Activated CD8-positive, alpha-beta T cell treated with anti-CD3 and anti-CD28 coated beads, Interleukin-2, amount 10 ng/mL, durations not matched to agents 7 days and 5 days (primary cell): ENCODE measurements around the gene TMOD1. TPM values are rescaled to one million over a fixed set of nuclear protein-coding genes. Genes with fewer than 3 reads are reported as not detected.

Experiments
- ATAC-seq: fragments of 150-1000 bp; cut with Tn5 transposase; one replicate; pipeline ENCODE4 v1.10.0; 2021; ENCODE audit warnings: moderate library complexity
- CTCF ChIA-PET: fragments of 350-600 bp; sonication (Branson Sonifier 250); formaldehyde crosslinking; loops from one replicate; lab custom pipeline; 2021; ENCODE audit warnings: antibody characterized with exemption; lab: Charles Lee
- POLR2A ChIA-PET: fragments of 350-600 bp; sonication (Branson Sonifier 250); formaldehyde crosslinking; loops from one replicate; lab custom pipeline; 2021; ENCODE audit warnings: antibody characterized with exemption; lab: Charles Lee
- DNase-seq: peaks from one replicate; pipeline ENCODE4 v3.0.0-alpha.2; 2020
- H3K27ac Mint-ChIP-seq: one replicate; pipeline ENCODE4 v1.8.0; 2021; ENCODE audit warnings: mild to moderate bottlenecking, mixed read lengths
- H3K27me3 Mint-ChIP-seq: one replicate; pipeline ENCODE4 v1.8.0; 2021; ENCODE audit warnings: low read depth, mixed read lengths
- H3K36me3 Mint-ChIP-seq: one replicate; pipeline ENCODE4 v1.8.0; 2021; ENCODE audit warnings: low read depth, mixed read lengths
- H3K4me1 Mint-ChIP-seq: one replicate; pipeline ENCODE4 v1.8.0; 2021; ENCODE audit warnings: low read depth, mixed read lengths
- H3K4me3 Mint-ChIP-seq: one replicate; pipeline ENCODE4 v1.8.0; 2021; ENCODE audit warnings: mild to moderate bottlenecking, mixed read lengths
- H3K9me3 Mint-ChIP-seq: one replicate; pipeline ENCODE4 v1.8.0; 2022; ENCODE audit warnings: mixed read lengths; ENCODE audit not compliant: insufficient read depth
- total RNA-seq, 2 experiments: library from RNA; stranded (reverse); gene quantifications; one replicate each; pipeline ENCODE4 v1.2.3, GENCODE V29; 2021

Gene TMOD1
- total RNA-seq, 2 experiments from 2014 or later = 0.16 to 0.29 TPM

DNA sequence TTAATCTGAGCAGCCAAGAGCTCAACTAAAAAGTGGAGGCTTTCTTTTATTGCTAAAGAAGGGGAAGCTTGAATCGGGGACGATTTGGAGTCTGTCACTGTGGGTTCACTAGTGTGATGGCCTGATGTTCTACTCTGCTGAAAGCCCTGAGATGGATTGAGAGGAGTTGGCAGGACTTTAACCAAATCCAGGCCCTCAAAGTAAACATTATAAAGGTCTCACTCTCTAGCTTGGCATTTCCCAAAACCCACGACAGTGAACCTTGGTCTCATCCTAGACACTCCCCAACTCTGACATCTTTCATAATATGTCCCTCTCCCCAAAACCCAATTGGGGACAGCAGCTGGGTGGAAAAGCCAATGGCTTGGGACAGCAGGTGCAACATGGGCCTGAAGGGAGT is 32.7 kb downstream of the TMOD1 start:
- CTCF ChIA-PET = no interaction called here
- H3K9me3 Mint-ChIP-seq = no peaks in the 10 kb centered on the region
- POLR2A ChIA-PET = interaction anchor here (0.6 kb wide), 1 partner anchor 45 kb away, joined by 3 read pairs; no protein-coding TSS in a partner anchor
- no peak overlapping the region for H3K27ac Mint-ChIP-seq
- H3K27me3 Mint-ChIP-seq = peaks cover 18% of the 10 kb centered on the region
- H3K4me1 Mint-ChIP-seq = no peaks in the 10 kb centered on the region
- H3K36me3 Mint-ChIP-seq = no peaks in the 10 kb centered on the region
- no peak overlapping the region for H3K4me3 Mint-ChIP-seq
- DNase-seq (no peak), ATAC-seq (no peak)

DNA sequence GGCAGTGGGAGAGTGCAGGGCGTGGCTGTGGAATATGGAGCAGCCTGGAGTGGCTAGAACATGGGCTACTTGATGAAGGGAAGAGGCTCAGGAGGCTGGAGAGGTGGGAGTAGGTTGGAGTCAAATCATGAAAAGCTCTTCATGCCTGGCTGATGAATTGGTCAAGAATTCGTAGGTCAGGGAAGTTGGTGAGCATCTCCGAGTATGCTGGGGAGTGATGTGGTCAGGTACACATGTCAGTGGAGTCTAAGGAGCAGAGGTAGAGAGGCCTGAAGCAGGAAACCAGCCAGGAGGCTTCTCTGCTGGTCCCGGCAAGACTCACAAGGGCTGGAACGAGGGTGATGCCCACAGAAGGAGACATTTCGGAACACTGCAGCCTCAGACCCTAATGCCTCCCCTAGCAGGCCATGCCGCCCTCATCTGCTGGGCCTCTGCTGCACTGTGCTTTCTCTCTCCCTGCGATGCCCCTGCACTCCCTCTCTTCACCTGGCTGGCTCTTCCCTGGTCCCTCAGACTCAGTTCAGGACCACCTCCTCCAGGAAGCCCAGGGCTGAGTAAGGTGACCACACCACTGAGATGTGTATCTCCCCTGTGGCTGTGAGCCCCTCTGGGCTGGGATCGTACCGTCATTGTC is 33.6 kb downstream of the TMOD1 start:
- DNase-seq (no peak), ATAC-seq (no peak)
- H3K27ac Mint-ChIP-seq = no peak overlapping the region
- H3K4me3 Mint-ChIP-seq = no peak overlapping the region
- H3K4me1 Mint-ChIP-seq = no peaks in the 10 kb centered on the region
- ChIA-PET POLR2A (no interaction called here), CTCF (no interaction called here)
- H3K27me3 Mint-ChIP-seq = peaks cover 21% of the 10 kb centered on the region
- H3K36me3 Mint-ChIP-seq = no peaks in the 10 kb centered on the region
- H3K9me3 Mint-ChIP-seq = no peaks in the 10 kb centered on the region

DNA sequence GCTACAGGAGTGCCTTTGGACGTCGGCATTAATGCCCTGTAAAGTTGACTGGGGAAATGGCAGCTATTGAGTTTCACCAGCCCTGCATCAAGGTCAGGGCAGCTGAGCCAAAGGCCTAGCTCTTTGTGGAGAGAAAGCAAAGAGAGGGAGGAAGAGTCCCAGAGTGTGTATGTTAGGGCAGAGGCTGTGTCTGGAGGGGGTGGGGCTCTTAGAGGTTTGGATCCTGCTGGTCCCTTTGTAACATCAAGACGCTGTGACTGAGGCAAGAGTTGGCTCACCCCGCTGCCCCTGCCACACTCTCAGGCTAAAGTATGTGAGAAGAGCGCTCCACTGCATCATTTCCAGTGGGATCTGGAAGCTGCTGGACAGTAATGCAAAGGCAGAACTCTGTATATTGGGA is 34.3 kb downstream of the TMOD1 start:
- DNase-seq (no peak), ATAC-seq (no peak)
- POLR2A ChIA-PET = no interaction called here
- CTCF ChIA-PET = no interaction called here
- Mint-ChIP-seq H3K27me3 (peaks cover 24% of the 10 kb centered on the region), H3K36me3 (no peaks in the 10 kb centered on the region), H3K27ac (no peak overlapping the region), H3K4me3 (no peak overlapping the region), H3K9me3 (no peaks in the 10 kb centered on the region), H3K4me1 (no peaks in the 10 kb centered on the region)

DNA sequence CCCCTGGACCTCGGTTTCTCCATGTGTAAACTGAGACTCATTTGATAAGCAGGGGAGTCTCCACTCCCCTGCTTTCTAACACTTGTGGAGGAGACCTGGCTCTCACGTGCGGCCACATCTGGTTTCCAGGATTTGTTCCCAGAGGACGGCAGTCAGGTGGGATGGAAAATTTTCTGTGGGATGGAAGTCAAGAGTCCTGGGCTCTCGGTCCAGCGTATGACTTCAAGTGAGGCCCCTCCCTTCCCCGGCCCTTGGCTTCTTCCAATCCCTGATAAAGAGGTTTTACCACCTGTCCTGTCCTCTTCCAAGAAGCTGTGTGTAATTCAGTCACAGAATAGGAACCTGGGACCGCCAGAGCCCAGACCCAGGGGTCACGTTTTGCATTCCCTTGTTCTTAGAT is 35.0 kb downstream of the TMOD1 start:
- H3K27me3 Mint-ChIP-seq = peaks cover 24% of the 10 kb centered on the region
- no peak for DNase-seq
- ATAC-seq = no peak
- no peak overlapping the region for H3K4me3 Mint-ChIP-seq
- H3K27ac Mint-ChIP-seq = no peak overlapping the region
- ChIA-PET CTCF (interaction anchor here (0.7 kb wide), 1 partner anchor 78 kb away, joined by 3 read pairs; no protein-coding TSS in a partner anchor), POLR2A (no interaction called here)
- no peaks in the 10 kb centered on the region for H3K9me3 Mint-ChIP-seq
- no peaks in the 10 kb centered on the region for H3K4me1 Mint-ChIP-seq
- H3K36me3 Mint-ChIP-seq = no peaks in the 10 kb centered on the region

DNA sequence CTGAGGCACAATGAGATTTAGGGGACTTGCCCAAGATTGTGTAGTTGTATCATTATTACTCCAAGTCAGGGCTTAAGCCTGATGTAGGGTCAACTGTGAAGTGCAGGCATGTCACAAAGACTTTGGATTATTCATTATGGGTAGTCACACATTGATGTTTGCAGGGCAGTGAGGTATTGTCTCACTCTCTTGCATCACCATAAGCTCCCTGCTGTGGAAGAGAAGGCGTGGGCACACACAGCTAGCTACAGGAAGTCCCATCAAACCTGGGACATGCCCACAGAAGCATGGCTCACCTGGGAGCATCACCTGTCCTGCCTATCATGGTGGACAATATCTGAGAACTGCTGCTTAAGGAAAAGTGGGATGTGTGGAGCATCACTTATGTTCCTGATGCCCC is 42.1 kb downstream of the TMOD1 start:
- CTCF ChIA-PET = interaction anchor here (1.0 kb wide), 1 partner anchor 56 kb away, joined by 4 read pairs; no protein-coding TSS in a partner anchor
- no peak for ATAC-seq

DNA sequence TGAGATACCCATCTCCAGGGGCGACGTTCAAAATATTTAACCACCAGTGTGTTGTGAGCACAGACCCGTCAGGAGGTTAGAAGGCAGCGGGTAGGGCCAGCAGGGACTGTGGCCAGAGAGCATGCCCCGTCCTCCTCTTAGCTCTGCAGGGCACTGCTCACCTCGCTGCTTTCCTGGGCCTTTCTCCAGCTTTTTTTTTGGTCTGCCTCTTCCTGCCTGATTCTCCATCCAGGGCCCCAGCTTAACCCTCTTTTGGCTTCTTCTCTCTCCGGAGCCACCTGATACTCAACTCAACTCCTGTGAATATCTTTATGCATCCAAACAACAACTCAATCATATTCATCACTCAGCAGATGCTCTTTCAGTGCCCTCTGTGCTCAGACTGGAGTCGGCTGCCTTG is 44.0 kb downstream of the TMOD1 start:
- Mint-ChIP-seq H3K27me3 (peaks cover 4% of the 10 kb centered on the region), H3K36me3 (no peaks in the 10 kb centered on the region), H3K4me3 (no peak overlapping the region), H3K27ac (no peak overlapping the region), H3K4me1 (no peaks in the 10 kb centered on the region), H3K9me3 (no peaks in the 10 kb centered on the region)
- DNase-seq (no peak), ATAC-seq (no peak)
- ChIA-PET CTCF (interaction anchor here (1.2 kb wide), 1 partner anchor 76 kb away, joined by 3 read pairs; no protein-coding TSS in a partner anchor), POLR2A (no interaction called here)

More for the DNA sequence above, 42.1 kb downstream of the TMOD1 start:
- H3K27ac Mint-ChIP-seq = no peak overlapping the region
- POLR2A ChIA-PET = no interaction called here
- no peaks in the 10 kb centered on the region for H3K36me3 Mint-ChIP-seq
- H3K4me3 Mint-ChIP-seq = no peak overlapping the region
- no peak for DNase-seq
- H3K4me1 Mint-ChIP-seq = no peaks in the 10 kb centered on the region
- no peaks in the 10 kb centered on the region for H3K9me3 Mint-ChIP-seq
- H3K27me3 Mint-ChIP-seq = peaks cover 10% of the 10 kb centered on the region

DNA sequence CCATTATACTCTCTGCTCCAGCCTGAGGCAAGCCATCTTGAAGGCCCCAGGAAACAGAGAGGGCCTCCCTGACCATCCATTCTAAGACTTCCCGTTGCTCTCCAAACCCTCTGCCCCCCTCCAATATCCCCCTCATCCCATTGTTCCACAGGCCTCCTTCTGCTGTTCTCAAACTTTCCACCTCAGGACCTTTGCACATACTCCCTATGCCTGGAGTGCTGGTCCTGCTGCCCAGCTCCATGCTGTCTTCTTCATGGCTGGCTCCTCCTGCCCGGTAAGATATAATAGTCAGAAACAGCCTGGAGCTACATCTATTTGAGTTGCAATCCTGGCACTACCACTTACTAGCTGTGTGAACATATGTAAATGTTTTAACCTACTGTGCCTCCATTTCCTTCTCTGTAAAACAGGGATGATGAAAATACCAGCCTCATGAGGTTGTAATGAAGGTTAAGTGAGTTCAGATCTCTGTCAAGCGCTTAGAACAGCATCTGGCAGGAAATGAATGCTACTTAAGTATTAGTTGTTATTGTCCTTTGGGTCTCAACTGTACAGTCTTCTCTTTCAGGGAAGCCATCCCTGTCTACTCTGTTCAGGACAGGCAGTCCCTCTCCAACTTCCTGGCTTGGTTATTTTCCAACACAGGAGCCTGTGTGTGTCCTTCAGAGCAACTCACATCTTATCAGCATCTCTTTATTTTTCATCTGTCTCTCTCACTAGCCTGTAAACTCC is 45.8 kb downstream of the TMOD1 start:
- Mint-ChIP-seq H3K36me3 (no peaks in the 10 kb centered on the region), H3K27me3 (peaks cover 11% of the 10 kb centered on the region), H3K4me3 (no peak overlapping the region), H3K27ac (no peak overlapping the region), H3K4me1 (no peaks in the 10 kb centered on the region), H3K9me3 (no peaks in the 10 kb centered on the region)
- ATAC-seq (no peak), DNase-seq (no peak)
- CTCF ChIA-PET = no interaction called here
- POLR2A ChIA-PET = no interaction called here

DNA sequence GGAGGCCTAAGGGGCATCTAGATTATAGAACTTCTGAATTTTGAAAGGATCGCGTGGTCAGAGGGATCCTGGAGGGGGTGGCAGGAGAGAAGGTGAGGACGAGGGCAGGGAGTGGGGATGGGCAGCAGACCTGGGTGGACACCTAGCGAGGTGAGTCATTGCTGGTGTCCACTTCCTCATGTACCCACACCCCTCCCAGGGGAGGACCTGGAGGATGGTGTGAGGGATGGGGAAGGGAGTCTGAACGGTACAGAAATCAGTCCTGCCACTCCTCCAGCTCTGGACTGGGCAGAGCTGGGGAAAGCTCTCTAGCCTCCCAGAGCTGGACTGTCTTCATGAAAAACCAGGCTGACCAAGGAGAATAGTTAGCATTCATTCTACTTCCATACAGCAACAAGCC is 46.9 kb downstream of the TMOD1 start:
- no peak overlapping the region for H3K27ac Mint-ChIP-seq
- ChIA-PET CTCF (interaction anchor here (0.7 kb wide), 1 partner anchor 50 kb away, joined by 3 read pairs; no protein-coding TSS in a partner anchor), POLR2A (interaction anchor here (1.1 kb wide), 1 partner anchor 50 kb away, joined by 3 read pairs; no protein-coding TSS in a partner anchor)
- no peaks in the 10 kb centered on the region for H3K4me1 Mint-ChIP-seq
- H3K27me3 Mint-ChIP-seq = peaks cover 13% of the 10 kb centered on the region
- H3K36me3 Mint-ChIP-seq = no peaks in the 10 kb centered on the region
- no peak overlapping the region for H3K4me3 Mint-ChIP-seq
- DNase-seq = no peak
- no peaks in the 10 kb centered on the region for H3K9me3 Mint-ChIP-seq
- no peak for ATAC-seq

DNA sequence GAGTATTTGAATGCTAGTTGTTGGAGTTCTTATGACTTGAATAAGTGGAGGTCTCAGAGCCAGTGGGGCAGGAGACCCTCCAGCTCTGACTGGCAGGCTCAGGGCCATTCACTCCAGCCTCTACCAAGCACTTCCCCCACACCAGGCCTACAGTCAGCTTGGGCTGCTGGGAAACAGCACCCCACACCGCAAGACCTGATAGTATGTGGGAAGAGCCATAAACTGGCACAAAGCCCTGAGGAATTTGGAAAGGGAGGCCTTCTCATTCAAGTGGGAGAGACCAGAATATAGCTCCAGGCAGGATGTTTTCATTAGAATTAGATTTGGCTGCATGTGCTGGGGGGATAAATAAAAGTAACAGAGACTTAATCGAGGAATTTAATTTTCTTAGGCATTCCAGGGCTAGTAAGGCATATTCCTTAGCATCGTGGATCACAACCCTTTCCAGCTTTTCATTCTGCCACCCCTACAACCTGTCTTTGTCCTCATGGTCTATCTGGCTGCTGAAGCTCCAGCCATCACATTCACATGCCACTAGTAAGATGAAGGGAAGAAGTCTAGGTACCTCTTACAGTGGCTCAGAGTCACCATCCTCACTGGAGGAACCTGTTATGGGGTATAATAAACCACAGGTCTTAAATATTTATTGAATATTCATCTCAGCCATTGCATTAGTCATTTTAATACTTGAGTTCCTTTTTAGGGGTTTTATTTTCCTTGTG is 47.5 kb downstream of the TMOD1 start:
- Mint-ChIP-seq H3K9me3 (no peaks in the 10 kb centered on the region), H3K27me3 (peaks cover 13% of the 10 kb centered on the region), H3K36me3 (no peaks in the 10 kb centered on the region), H3K27ac (no peak overlapping the region), H3K4me3 (no peak overlapping the region), H3K4me1 (no peaks in the 10 kb centered on the region)
- CTCF ChIA-PET = interaction anchor here (0.7 kb wide), 1 partner anchor 50 kb away, joined by 3 read pairs; no protein-coding TSS in a partner anchor
- POLR2A ChIA-PET = interaction anchor here (1.1 kb wide), 1 partner anchor 50 kb away, joined by 3 read pairs; no protein-coding TSS in a partner anchor
- no peak for DNase-seq
- no peak for ATAC-seq

DNA sequence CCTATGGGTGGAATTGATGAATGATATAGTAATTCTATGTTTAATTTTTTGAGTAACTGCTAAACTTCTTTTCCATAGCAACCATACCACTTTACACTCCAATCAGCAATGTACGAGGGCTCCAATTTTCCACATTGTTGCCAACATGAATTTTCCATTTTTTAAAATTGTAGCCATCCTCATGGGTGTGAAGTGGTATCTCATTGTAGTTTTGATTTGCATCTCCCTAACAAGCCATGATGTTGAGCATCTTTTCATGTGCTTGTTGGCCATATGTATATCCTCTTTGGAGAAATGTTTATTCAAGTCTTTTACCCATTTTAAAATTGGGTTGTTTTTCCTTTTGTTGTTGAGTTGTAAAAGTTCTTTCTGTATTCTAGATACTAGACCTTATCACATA is 48.9 kb downstream of the TMOD1 start:
- no peak overlapping the region for H3K4me3 Mint-ChIP-seq
- ChIA-PET CTCF (no interaction called here), POLR2A (no interaction called here)
- no peaks in the 10 kb centered on the region for H3K36me3 Mint-ChIP-seq
- H3K27ac Mint-ChIP-seq = no peak overlapping the region
- H3K9me3 Mint-ChIP-seq = no peaks in the 10 kb centered on the region
- no peaks in the 10 kb centered on the region for H3K4me1 Mint-ChIP-seq
- ATAC-seq (no peak), DNase-seq (no peak)
- peaks cover 13% of the 10 kb centered on the region for H3K27me3 Mint-ChIP-seq

DNA sequence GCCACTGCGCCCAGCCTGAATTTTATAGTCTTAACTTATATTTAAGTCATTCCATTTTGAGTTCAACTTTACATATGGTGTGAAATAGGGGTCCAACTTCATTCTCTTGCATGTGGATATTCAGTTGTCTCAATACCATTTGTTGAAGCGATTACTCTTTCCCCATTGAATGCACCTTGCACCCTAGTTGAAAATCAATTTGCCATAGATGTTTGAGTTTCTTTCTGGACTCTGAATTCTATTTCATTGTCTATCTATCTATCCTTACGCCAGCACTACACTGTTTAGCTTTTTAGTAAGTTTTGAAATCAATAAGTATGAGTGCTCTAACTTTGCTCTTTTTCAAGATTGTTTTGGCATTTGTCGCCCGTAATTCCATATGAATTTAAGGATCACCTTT is 49.8 kb downstream of the TMOD1 start:
- ATAC-seq (no peak), DNase-seq (no peak)
- ChIA-PET CTCF (no interaction called here), POLR2A (no interaction called here)
- H3K4me3 Mint-ChIP-seq = no peak overlapping the region
- peaks cover 15% of the 10 kb centered on the region for H3K27me3 Mint-ChIP-seq
- no peaks in the 10 kb centered on the region for H3K4me1 Mint-ChIP-seq
- H3K27ac Mint-ChIP-seq = no peak overlapping the region
- no peaks in the 10 kb centered on the region for H3K9me3 Mint-ChIP-seq
- H3K36me3 Mint-ChIP-seq = no peaks in the 10 kb centered on the region

DNA sequence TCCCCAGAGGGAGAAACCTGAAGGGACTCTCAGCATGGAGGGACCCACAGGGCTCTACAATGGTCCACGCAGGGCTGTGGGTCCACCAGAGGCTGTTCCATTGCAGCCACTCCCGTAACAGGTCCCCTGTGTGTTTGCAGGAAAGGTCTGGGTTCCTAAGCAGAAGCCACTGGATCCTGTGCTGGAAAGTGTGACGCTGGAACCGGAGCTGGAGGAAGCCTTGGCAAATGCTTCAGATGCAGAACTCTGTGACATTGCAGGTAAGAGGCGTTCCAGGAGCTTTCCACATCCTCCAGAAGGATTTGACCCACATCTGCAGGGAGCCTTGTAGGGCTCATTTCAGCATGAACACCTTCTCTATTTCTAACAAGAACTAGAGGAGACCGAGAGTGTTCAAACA is 51.7 kb downstream of the TMOD1 start:
- H3K27me3 Mint-ChIP-seq = peaks cover 21% of the 10 kb centered on the region
- CTCF ChIA-PET = no interaction called here
- H3K27ac Mint-ChIP-seq = no peak overlapping the region

More for the DNA sequence above, 51.7 kb downstream of the TMOD1 start:
- POLR2A ChIA-PET = no interaction called here
- Mint-ChIP-seq H3K9me3 (no peaks in the 10 kb centered on the region), H3K36me3 (no peaks in the 10 kb centered on the region), H3K4me3 (no peak overlapping the region), H3K4me1 (peaks cover 3% of the 10 kb centered on the region)
- ATAC-seq = no peak
- no peak for DNase-seq
